ENCODE results near the gene FAM133A. TPM values are rescaled to one million over a fixed set of nuclear protein-coding genes. Genes with fewer than 3 reads are reported as not detected.

Gene FAM133A
- total RNA-seq, 1 experiment from 2014 or later: 0.07 TPM

- H4K20me1 ChIP-seq (ENCODE audit: low read length): no peaks in the 10 kb centered on the region
- no peak overlapping the region for H2AFZ ChIP-seq (ENCODE audit: low read length)
- DNase-seq: no peak
- no peaks in the 10 kb centered on the region for H3K27me3 ChIP-seq (ENCODE audit: low read length)
- H3K79me2 ChIP-seq (ENCODE audit: low read length): no peaks in the 10 kb centered on the region
- H3K9me2 ChIP-seq (replicated peaks; ENCODE audit: low read length): no peaks in the 10 kb centered on the region
- H3K36me3 ChIP-seq (ENCODE audit: low read depth, low read length): no peaks in the 10 kb centered on the region
- no peaks in the 10 kb centered on the region for H3K9me3 ChIP-seq (ENCODE audit: low read length)
- no peak overlapping the region for H3K27ac ChIP-seq (ENCODE audit: low read length)
- no peak overlapping the region for H3K4me3 ChIP-seq (ENCODE audit: low read length)
- TF ChIP-seq, protein P1, sequence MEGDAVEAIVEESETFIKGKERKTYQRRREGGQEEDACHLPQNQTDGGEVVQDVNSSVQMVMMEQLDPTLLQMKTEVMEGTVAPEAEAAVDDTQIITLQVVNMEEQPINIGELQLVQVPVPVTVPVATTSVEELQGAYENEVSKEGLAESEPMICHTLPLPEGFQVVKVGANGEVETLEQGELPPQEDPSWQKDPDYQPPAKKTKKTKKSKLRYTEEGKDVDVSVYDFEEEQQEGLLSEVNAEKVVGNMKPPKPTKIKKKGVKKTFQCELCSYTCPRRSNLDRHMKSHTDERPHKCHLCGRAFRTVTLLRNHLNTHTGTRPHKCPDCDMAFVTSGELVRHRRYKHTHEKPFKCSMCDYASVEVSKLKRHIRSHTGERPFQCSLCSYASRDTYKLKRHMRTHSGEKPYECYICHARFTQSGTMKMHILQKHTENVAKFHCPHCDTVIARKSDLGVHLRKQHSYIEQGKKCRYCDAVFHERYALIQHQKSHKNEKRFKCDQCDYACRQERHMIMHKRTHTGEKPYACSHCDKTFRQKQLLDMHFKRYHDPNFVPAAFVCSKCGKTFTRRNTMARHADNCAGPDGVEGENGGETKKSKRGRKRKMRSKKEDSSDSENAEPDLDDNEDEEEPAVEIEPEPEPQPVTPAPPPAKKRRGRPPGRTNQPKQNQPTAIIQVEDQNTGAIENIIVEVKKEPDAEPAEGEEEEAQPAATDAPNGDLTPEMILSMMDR (conservative IDR thresholded peaks at IDR 0.05; ENCODE audit: low read depth, low read length): no peak
- TF ChIP-seq EZH2phosphoT487 (IDR thresholded peaks at IDR 0.05; ENCODE audit: borderline replicate concordance, low read length): no peak
- no peak for TF ChIP-seq EZH2 (IDR thresholded peaks at IDR 0.05; ENCODE audit: low read length, unreplicated experiment)
- intact Hi-C loops (cut with micrococcal nuclease): no loop called here
- H3F3A ChIP-seq (ENCODE audit: low read length, unreplicated experiment): no peaks in the 10 kb centered on the region
- H3K4me2 ChIP-seq (ENCODE audit: low read length): no peak overlapping the region
- CTCF ChIA-PET: no interaction called here
- no peaks in the 10 kb centered on the region for H3K4me1 ChIP-seq (ENCODE audit: insufficient read depth, low read length)
- BruUV-seq (replicated peaks): no TSS peak
- no peak for ATAC-seq
- H3K9ac ChIP-seq (ENCODE audit: low read length): no peak overlapping the region
- POLR2A ChIA-PET (ENCODE audit: unreplicated experiment): no interaction called here
Measured at GRCh38 chrX:93760163-93760562, 86.2 kb downstream of the FAM133A start.

Other genes starting within 250 kb of the FAM133A start
- 1.5 and 1.9 TPM in 2 replicates for gene NAP1L3, start 628 bp upstream of the FAM133A start, total RNA-seq (2014; rRNA removed)